22Rv1 (cell line): ENCODE measurements around the gene SLC4A11.
"Not testable (repeated sequence)": the region's sequence is repeated elsewhere in the genome, so short reads cannot be mapped to it uniquely, and the experiment has no call there.

Experiments used
- ZFX ChIP-seq: fragments of 450-650 bp; IDR thresholded peaks from 2 replicates; pipeline ENCODE4 v1.6.1; 2017; ENCODE audit warnings: antibody characterized with exemption, borderline replicate concordance
- TF ChIP-seq, protein P1 (sequence below): fragments of 450-650 bp; IDR thresholded peaks from 2 replicates; pipeline ENCODE4 v1.5.1; 2017; ENCODE audit warnings: mild to moderate bottlenecking

DNA sequence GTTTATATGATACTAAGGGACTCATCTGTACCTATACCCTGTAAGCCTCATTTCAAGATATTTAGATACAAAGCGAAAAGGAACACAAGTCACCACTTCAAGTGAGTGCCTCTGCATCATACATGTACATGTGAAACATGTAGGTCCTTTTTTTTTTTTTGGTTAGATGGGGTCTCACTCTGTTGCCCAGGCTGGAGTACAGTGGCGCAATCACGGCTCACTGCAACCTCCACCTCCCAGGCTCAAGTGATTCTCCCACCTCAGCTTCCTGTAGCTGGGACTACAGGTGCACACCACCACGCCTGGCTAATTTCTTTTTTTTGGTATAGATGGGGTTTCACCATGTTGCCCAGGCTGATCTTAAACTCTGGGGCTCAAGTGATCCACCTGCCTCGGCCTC lies 56.6 kb downstream of the SLC4A11 start:
- TF ChIP-seq, protein P1, sequence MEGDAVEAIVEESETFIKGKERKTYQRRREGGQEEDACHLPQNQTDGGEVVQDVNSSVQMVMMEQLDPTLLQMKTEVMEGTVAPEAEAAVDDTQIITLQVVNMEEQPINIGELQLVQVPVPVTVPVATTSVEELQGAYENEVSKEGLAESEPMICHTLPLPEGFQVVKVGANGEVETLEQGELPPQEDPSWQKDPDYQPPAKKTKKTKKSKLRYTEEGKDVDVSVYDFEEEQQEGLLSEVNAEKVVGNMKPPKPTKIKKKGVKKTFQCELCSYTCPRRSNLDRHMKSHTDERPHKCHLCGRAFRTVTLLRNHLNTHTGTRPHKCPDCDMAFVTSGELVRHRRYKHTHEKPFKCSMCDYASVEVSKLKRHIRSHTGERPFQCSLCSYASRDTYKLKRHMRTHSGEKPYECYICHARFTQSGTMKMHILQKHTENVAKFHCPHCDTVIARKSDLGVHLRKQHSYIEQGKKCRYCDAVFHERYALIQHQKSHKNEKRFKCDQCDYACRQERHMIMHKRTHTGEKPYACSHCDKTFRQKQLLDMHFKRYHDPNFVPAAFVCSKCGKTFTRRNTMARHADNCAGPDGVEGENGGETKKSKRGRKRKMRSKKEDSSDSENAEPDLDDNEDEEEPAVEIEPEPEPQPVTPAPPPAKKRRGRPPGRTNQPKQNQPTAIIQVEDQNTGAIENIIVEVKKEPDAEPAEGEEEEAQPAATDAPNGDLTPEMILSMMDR = not testable (repeated sequence)
- TF ChIP-seq ZFX = not testable (repeated sequence)
